Measurements from ENCODE around the gene TTC28.
A peak's percentile ranks its signal among the peaks of the same experiment; 100 is the strongest.

TTC28 gene

GRCh38 chr22:28589102-28589750 lies 90.4 kb downstream of the TTC28 start:
- TF ChIP-seq ZNF394 (tag by site-specific recombination; IDR thresholded peaks at IDR 0.05; ENCODE audit: borderline replicate concordance) (no peak), ZNF76 (tag by site-specific recombination; IDR thresholded peaks at IDR 0.05; ENCODE audit: borderline replicate concordance, low read depth) (no peak), ZNF169 (tag by site-specific recombination; IDR thresholded peaks at IDR 0.05) (no peak), ZNF645 (tag by site-specific recombination; IDR thresholded peaks at IDR 0.05) (no peak), HOXA7 (CRISPR knock-in tag; IDR thresholded peaks at IDR 0.05; ENCODE audit: borderline replicate concordance) (no peak), ZNF704 (tag by site-specific recombination; IDR thresholded peaks at IDR 0.05) (no peak), ZNF521 (tag by site-specific recombination; IDR thresholded peaks at IDR 0.05) (no peak), ZNF146 (tag by site-specific recombination; IDR thresholded peaks at IDR 0.05) (no peak), ZNF37A (tag by site-specific recombination; IDR thresholded peaks at IDR 0.05) (no peak), ZFP69B (tag by site-specific recombination; IDR thresholded peaks at IDR 0.05) (no peak), SP7 (tag by site-specific recombination; IDR thresholded peaks at IDR 0.05) (no peak), WT1 (tag by site-specific recombination; IDR thresholded peaks at IDR 0.05) (no peak)
- POLR2A ChIA-PET: no interaction called here
- no peak overlapping the region for H3K27ac ChIP-seq (ENCODE audit: extremely low read depth, low read depth, low read length)
- H3K36me3 ChIP-seq (ENCODE audit: control insufficient read depth in 2 of 2, insufficient read depth in 1 of 2, low read length in 2 of 2): no peaks in the 10 kb centered on the region; a peak in 1 of 3 replicates
- H3K4me1 ChIP-seq (ENCODE audit: control insufficient read depth, insufficient read depth, low read length): peaks cover under 1% of the 10 kb centered on the region
- CTCF ChIA-PET: interaction anchor here (0.6 to 0.9 kb wide), 3 partner anchors 12 to 240 kb away, joined by 3 to 4 read pairs (median 3); no protein-coding TSS in a partner anchor
- no peaks in the 10 kb centered on the region for H3K9me3 ChIP-seq (ENCODE audit: control insufficient read depth, insufficient read depth, low read depth, low read length)
- H3K4me3 ChIP-seq (ENCODE audit: low read depth, low read length): no peak overlapping the region

GRCh38 chr22:28585324-28585723 lies 94.3 kb downstream of the TTC28 start:
- H3K4me1 ChIP-seq (ENCODE audit: control insufficient read depth, insufficient read depth, low read length): 0 out of 2 replicates have a peak, but pooled peaks cover 3% of the 10 kb centered on the region
- TF ChIP-seq ZNF571 (tag by site-specific recombination; IDR thresholded peaks at IDR 0.05): no peak
- TF ChIP-seq ZNF223 (tag by site-specific recombination; IDR thresholded peaks at IDR 0.05): no peak
- TF ChIP-seq KLF10 (tag by site-specific recombination; IDR thresholded peaks at IDR 0.05): no peak
- no peak for TF ChIP-seq WT1 (tag by site-specific recombination; IDR thresholded peaks at IDR 0.05)
- TF ChIP-seq ZNF266 (tag by site-specific recombination; IDR thresholded peaks at IDR 0.05; ENCODE audit: low read depth): no peak
- TF ChIP-seq ZNF549 (tag by site-specific recombination; IDR thresholded peaks at IDR 0.05): no peak
- no peak for TF ChIP-seq ZNF324 (tag by site-specific recombination; IDR thresholded peaks at IDR 0.05)
- TF ChIP-seq ZNF610 (tag by site-specific recombination; IDR thresholded peaks at IDR 0.05; ENCODE audit: borderline replicate concordance): peak; percentile 87; the same call in 1 of the 2 replicates
- POLR2A ChIA-PET: no interaction called here

GRCh38 chr22:28582806-28583205 lies 96.8 kb downstream of the TTC28 start:
- Histone ChIP-seq H3K27ac (ENCODE audit: extremely low read depth, low read depth, low read length) (no peak overlapping the region), H3K4me3 (ENCODE audit: low read depth, low read length) (no peak overlapping the region), H3K4me1 (ENCODE audit: control insufficient read depth, insufficient read depth, low read length) (0 out of 2 replicates have a peak, but pooled peaks cover 3% of the 10 kb centered on the region), H3K36me3 (ENCODE audit: control insufficient read depth in 2 of 2, insufficient read depth in 1 of 2, low read length in 2 of 2) (no peaks in the 10 kb centered on the region; a peak in 1 of 3 replicates), H3K9me3 (ENCODE audit: control insufficient read depth, insufficient read depth, low read depth, low read length) (no peaks in the 10 kb centered on the region)
- ChIA-PET CTCF (interaction anchor here (0.5 to 0.7 kb wide), 3 partner anchors 299 to 666 kb away, joined by 3 read pairs; no protein-coding TSS in a partner anchor), POLR2A (no interaction called here)
- TF ChIP-seq MYNN (tag by site-specific recombination; IDR thresholded peaks at IDR 0.05; ENCODE audit: borderline replicate concordance) (no peak), ZNF202 (tag by site-specific recombination; IDR thresholded peaks at IDR 0.05; ENCODE audit: borderline replicate concordance) (no peak), ZNF239 (tag by site-specific recombination; IDR thresholded peaks at IDR 0.05) (no peak), ZBTB21 (tag by site-specific recombination; IDR thresholded peaks at IDR 0.05) (no peak), ZNF530 (tag by site-specific recombination; IDR thresholded peaks at IDR 0.05; ENCODE audit: low read depth) (no peak), ZNF114 (tag by site-specific recombination; IDR thresholded peaks at IDR 0.05) (no peak), ZNF514 (tag by site-specific recombination; IDR thresholded peaks at IDR 0.05) (no peak), ZNF777 (tag by site-specific recombination; IDR thresholded peaks at IDR 0.05; ENCODE audit: borderline replicate concordance) (no peak), ZNF707 (tag by site-specific recombination; IDR thresholded peaks at IDR 0.05) (no peak), ZNF664 (tag by site-specific recombination; IDR thresholded peaks at IDR 0.05) (no peak), KLF1 (tag by site-specific recombination; IDR thresholded peaks at IDR 0.05) (no peak), SCRT1 (tag by site-specific recombination; IDR thresholded peaks at IDR 0.05; ENCODE audit: borderline replicate concordance) (no peak), ZBTB8A (tag by site-specific recombination; IDR thresholded peaks at IDR 0.05) (no peak), KLF7 (tag by site-specific recombination; IDR thresholded peaks at IDR 0.05; ENCODE audit: borderline replicate concordance) (no peak)

More at GRCh38 chr22:28585324-28585723, 94.3 kb downstream of the TTC28 start:
- no peaks in the 10 kb centered on the region for H3K9me3 ChIP-seq (ENCODE audit: control insufficient read depth, insufficient read depth, low read depth, low read length)
- no peak overlapping the region for H3K27ac ChIP-seq (ENCODE audit: extremely low read depth, low read depth, low read length)
- CTCF ChIA-PET: interaction anchor here (0.8 kb wide), 1 partner anchor 8 kb away, joined by 4 read pairs; no protein-coding TSS in a partner anchor
- no peak overlapping the region for H3K4me3 ChIP-seq (ENCODE audit: low read depth, low read length)
- H3K36me3 ChIP-seq (ENCODE audit: control insufficient read depth in 2 of 2, insufficient read depth in 1 of 2, low read length in 2 of 2): no peaks in the 10 kb centered on the region; a peak in 1 of 3 replicates

All from HEK293 (cell line).